Stimulated activated effector memory CD8-positive, alpha-beta T cell treated with anti-CD3 and anti-CD28 coated beads, Interleukin-12 subunit alpha, Interleukin-12 subunit beta, amount 100 ng/mL, for 72 hours (primary cell): ENCODE results near the gene KCND3.
A peak's percentile ranks its signal among the peaks of the same experiment; 100 is the strongest.

Experiments used
- ATAC-seq: fragments of 150-1000 bp; cut with Tn5 transposase; 2 replicates; pipeline ENCODE4 v1.10.0; 2021
- DNase-seq, 2 donors: peaks; one replicate each; pipeline ENCODE4 v3.0.0; 2021 to 2022; ENCODE audit warnings: low spot score in 2 of 2
- H3K27ac Mint-ChIP-seq: one replicate; pipeline ENCODE4 v1.8.0; 2022; ENCODE audit warnings: mild to moderate bottlenecking, mixed read lengths
- H3K36me3 Mint-ChIP-seq: one replicate; pipeline ENCODE4 v1.8.0; 2022; ENCODE audit warnings: mild to moderate bottlenecking, mixed read lengths
- H3K4me1 Mint-ChIP-seq: one replicate; pipeline ENCODE4 v1.8.0; 2022; ENCODE audit warnings: mixed read lengths
- H3K4me3 Mint-ChIP-seq: one replicate; pipeline ENCODE4 v1.8.0; 2022; ENCODE audit warnings: mild to moderate bottlenecking, mixed read lengths
- H3K9me3 Mint-ChIP-seq: one replicate; pipeline ENCODE4 v1.8.0; 2022; ENCODE audit warnings: mixed read lengths

The KCND3 gene

GRCh38 chr1:111894497-111894896, 95.0 kb downstream of the KCND3 start:
- no peaks in the 10 kb centered on the region for H3K36me3 Mint-ChIP-seq
- no peak overlapping the region for H3K4me3 Mint-ChIP-seq
- ATAC-seq: no peak

GRCh38 chr1:111891566-111891965, 97.9 kb downstream of the KCND3 start:
- no peak overlapping the region for H3K27ac Mint-ChIP-seq
- no peaks in the 10 kb centered on the region for H3K36me3 Mint-ChIP-seq

More at GRCh38 chr1:111894497-111894896, 95.0 kb downstream of the KCND3 start:
- no peaks in the 10 kb centered on the region for H3K4me1 Mint-ChIP-seq
- H3K9me3 Mint-ChIP-seq: no peaks in the 10 kb centered on the region
- H3K27ac Mint-ChIP-seq: no peak overlapping the region
- DNase-seq: no peak

GRCh38 chr1:111888740-111889376, 100.6 kb downstream of the KCND3 start:
- Mint-ChIP-seq H3K4me3 (no peak overlapping the region), H3K4me1 (peaks cover 6% of the 10 kb centered on the region)

More at GRCh38 chr1:111891566-111891965, 97.9 kb downstream of the KCND3 start:
- no peak for ATAC-seq
- Mint-ChIP-seq H3K9me3 (no peaks in the 10 kb centered on the region), H3K4me1 (peaks cover 6% of the 10 kb centered on the region), H3K4me3 (no peak overlapping the region)
- no peak for DNase-seq

GRCh38 chr1:111887875-111888274, 101.6 kb downstream of the KCND3 start:
- Mint-ChIP-seq H3K36me3 (no peaks in the 10 kb centered on the region), H3K4me1 (peaks cover 6% of the 10 kb centered on the region), H3K4me3 (no peak overlapping the region), H3K27ac (no peak overlapping the region), H3K9me3 (no peaks in the 10 kb centered on the region)
- DNase-seq (no peak), ATAC-seq (no peak)

More at GRCh38 chr1:111888740-111889376, 100.6 kb downstream of the KCND3 start:
- DNase-seq (no peak), ATAC-seq (no peak)
- Mint-ChIP-seq H3K9me3 (no peaks in the 10 kb centered on the region), H3K36me3 (no peaks in the 10 kb centered on the region), H3K27ac (no peak overlapping the region)

GRCh38 chr1:111887385-111887784, 102.1 kb downstream of the KCND3 start:
- ATAC-seq (no peak), DNase-seq (no peak)
- Mint-ChIP-seq H3K27ac (no peak overlapping the region), H3K9me3 (no peaks in the 10 kb centered on the region), H3K4me3 (no peak overlapping the region), H3K4me1 (peaks cover 6% of the 10 kb centered on the region), H3K36me3 (no peaks in the 10 kb centered on the region)

- Mint-ChIP-seq H3K4me3 (no peak overlapping the region), H3K36me3 (no peaks in the 10 kb centered on the region), H3K27ac (no peak overlapping the region), H3K9me3 (no peaks in the 10 kb centered on the region), H3K4me1 (peaks cover 6% of the 10 kb centered on the region)
- DNase-seq: no peak
- ATAC-seq: no peak
These were observed 102.7 kb downstream of the KCND3 start for GRCh38 chr1:111886741-111887140.

GRCh38 chr1:111884772-111885443, 104.6 kb downstream of the KCND3 start:
- H3K4me1 Mint-ChIP-seq: peaks cover 11% of the 10 kb centered on the region
- no peak overlapping the region for H3K4me3 Mint-ChIP-seq
- H3K27ac Mint-ChIP-seq: no peak overlapping the region
- no peaks in the 10 kb centered on the region for H3K9me3 Mint-ChIP-seq
- ATAC-seq (no peak), DNase-seq (no peak)
- no peaks in the 10 kb centered on the region for H3K36me3 Mint-ChIP-seq

- H3K36me3 Mint-ChIP-seq: no peaks in the 10 kb centered on the region
- H3K4me3 Mint-ChIP-seq: no peak overlapping the region
- no peak for DNase-seq
- no peak for ATAC-seq
- peaks cover 5% of the 10 kb centered on the region for H3K4me1 Mint-ChIP-seq
- no peaks in the 10 kb centered on the region for H3K9me3 Mint-ChIP-seq
- H3K27ac Mint-ChIP-seq: no peak overlapping the region
These were observed 106.4 kb downstream of the KCND3 start for GRCh38 chr1:111882986-111883560.

- Mint-ChIP-seq H3K27ac (no peak overlapping the region), H3K4me1 (peaks cover 5% of the 10 kb centered on the region), H3K36me3 (no peaks in the 10 kb centered on the region), H3K4me3 (no peak overlapping the region), H3K9me3 (no peaks in the 10 kb centered on the region)
- no peak for DNase-seq
- no peak for ATAC-seq
These were observed 106.9 kb downstream of the KCND3 start for GRCh38 chr1:111882559-111882958.

- no peak overlapping the region for H3K4me3 Mint-ChIP-seq
- DNase-seq (no peak), ATAC-seq (no peak)
- H3K36me3 Mint-ChIP-seq: no peaks in the 10 kb centered on the region
- no peak overlapping the region for H3K27ac Mint-ChIP-seq
- H3K4me1 Mint-ChIP-seq: peaks cover 5% of the 10 kb centered on the region
- no peaks in the 10 kb centered on the region for H3K9me3 Mint-ChIP-seq
These were observed 108.3 kb downstream of the KCND3 start for GRCh38 chr1:111880881-111881837.

- no peak overlapping the region for H3K4me3 Mint-ChIP-seq
- no peaks in the 10 kb centered on the region for H3K36me3 Mint-ChIP-seq
- ATAC-seq (no peak), DNase-seq (no peak)
- no peaks in the 10 kb centered on the region for H3K9me3 Mint-ChIP-seq
- peaks cover 5% of the 10 kb centered on the region for H3K4me1 Mint-ChIP-seq
- no peak overlapping the region for H3K27ac Mint-ChIP-seq
These were observed 110.4 kb downstream of the KCND3 start for GRCh38 chr1:111879081-111879480.

- no peaks in the 10 kb centered on the region for H3K36me3 Mint-ChIP-seq
- H3K4me3 Mint-ChIP-seq: no peak overlapping the region
- DNase-seq (no peak), ATAC-seq (peak; percentile 57)
- no peaks in the 10 kb centered on the region for H3K9me3 Mint-ChIP-seq
- no peak overlapping the region for H3K27ac Mint-ChIP-seq
- peaks cover 5% of the 10 kb centered on the region for H3K4me1 Mint-ChIP-seq
These were observed 110.8 kb downstream of the KCND3 start for GRCh38 chr1:111878649-111879048.

GRCh38 chr1:111878091-111878490, 111.4 kb downstream of the KCND3 start:
- no peak for ATAC-seq
- Mint-ChIP-seq H3K4me3 (no peak overlapping the region), H3K4me1 (peaks cover 5% of the 10 kb centered on the region), H3K36me3 (no peaks in the 10 kb centered on the region), H3K27ac (no peak overlapping the region), H3K9me3 (no peaks in the 10 kb centered on the region)
- no peak for DNase-seq

- peaks cover 5% of the 10 kb centered on the region for H3K4me1 Mint-ChIP-seq
- no peak for ATAC-seq
- H3K9me3 Mint-ChIP-seq: no peaks in the 10 kb centered on the region
- H3K36me3 Mint-ChIP-seq: no peaks in the 10 kb centered on the region
- DNase-seq: no peak
- H3K4me3 Mint-ChIP-seq: no peak overlapping the region
- H3K27ac Mint-ChIP-seq: no peak overlapping the region
These were observed 112.8 kb downstream of the KCND3 start for GRCh38 chr1:111876631-111877030.

- ATAC-seq: no peak
- Mint-ChIP-seq H3K9me3 (no peaks in the 10 kb centered on the region), H3K4me1 (no peaks in the 10 kb centered on the region), H3K4me3 (no peak overlapping the region), H3K36me3 (no peaks in the 10 kb centered on the region), H3K27ac (no peak overlapping the region)
- DNase-seq: no peak
These were observed 113.8 kb downstream of the KCND3 start for GRCh38 chr1:111875640-111876039.
